ENCODE measurements around the gene IL25. TPM values are rescaled to one million over a fixed set of nuclear protein-coding genes. Genes with fewer than 3 reads are reported as not detected.
"Not testable (repeated sequence)": the region's sequence is repeated elsewhere in the genome, so short reads cannot be mapped to it uniquely, and the experiment has no call there.

The IL25 gene
- polyA plus RNA-seq, 4 donors = not detected

GRCh38 chr14:23381871-23382270 lies 9.3 kb downstream of the IL25 start:
- H3K4me1 ChIP-seq (ENCODE audit: control insufficient read depth in 3 of 3, insufficient read depth in 2 of 3, low read depth in 1 of 3, low read length in 2 of 3) = peaks cover 0 to 5% (median 3%) of the 10 kb centered on the region in 3 donors
- FAIRE-seq (no peak), DNase-seq (no peak)
- peaks cover 0 to 2% (median 0%) of the 10 kb centered on the region in 3 donors for H3K27me3 ChIP-seq (ENCODE audit: control insufficient read depth in 3 of 3, insufficient read depth in 3 of 3, low read length in 3 of 3)
- H3K4me3 ChIP-seq (ENCODE audit: low read depth in 1 of 3, low read length in 3 of 3) = no peak overlapping the region
- H3K27ac ChIP-seq (ENCODE audit: low read depth in 1 of 3, low read length in 2 of 3) = no peak overlapping the region
- H3K36me3 ChIP-seq (ENCODE audit: control insufficient read depth in 3 of 3, insufficient read depth in 2 of 3, low read depth in 1 of 3, low read length in 3 of 3) = no peaks in the 10 kb centered on the region
- 53 to 69% (median 56%) methylated on average over 3 of the region's 3 CpGs for WGBS, 3 donors
- H3K9me3 ChIP-seq (ENCODE audit: control insufficient read depth in 2 of 2, insufficient read depth in 1 of 2, low read depth in 1 of 2, low read length in 1 of 2) = no peaks in the 10 kb centered on the region

GRCh38 chr14:23382276-23382675 lies 9.7 kb downstream of the IL25 start:
- Histone ChIP-seq H3K4me3 (ENCODE audit: low read depth in 1 of 3, low read length in 3 of 3) (no peak overlapping the region), H3K9me3 (ENCODE audit: control insufficient read depth in 2 of 2, insufficient read depth in 1 of 2, low read depth in 1 of 2, low read length in 1 of 2) (no peaks in the 10 kb centered on the region), H3K27ac (ENCODE audit: low read depth in 1 of 3, low read length in 2 of 3) (no peak overlapping the region), H3K27me3 (ENCODE audit: control insufficient read depth in 3 of 3, insufficient read depth in 3 of 3, low read length in 3 of 3) (no peaks in the 10 kb centered on the region), H3K36me3 (ENCODE audit: control insufficient read depth in 3 of 3, insufficient read depth in 2 of 3, low read depth in 1 of 3, low read length in 3 of 3) (no peaks in the 10 kb centered on the region), H3K4me1 (ENCODE audit: control insufficient read depth in 3 of 3, insufficient read depth in 2 of 3, low read depth in 1 of 3, low read length in 2 of 3) (peaks cover 0 to 5% (median 3%) of the 10 kb centered on the region in 3 donors)
- WGBS, 3 donors = 92 to 94% (median 94%) methylated on average over 6 of the region's 6 CpGs
- no peak for DNase-seq
- no peak for FAIRE-seq

GRCh38 chr14:23382731-23383440 lies 10.3 kb downstream of the IL25 start:
- H3K4me1 ChIP-seq (ENCODE audit: control insufficient read depth in 3 of 3, insufficient read depth in 2 of 3, low read depth in 1 of 3, low read length in 2 of 3) = peaks cover 0 to 5% (median 3%) of the 10 kb centered on the region in 3 donors
- DNase-seq (no peak), FAIRE-seq (no peak)
- H3K4me3 ChIP-seq (ENCODE audit: low read depth in 1 of 3, low read length in 3 of 3) = no peak overlapping the region
- H3K9me3 ChIP-seq (ENCODE audit: control insufficient read depth in 2 of 2, insufficient read depth in 1 of 2, low read depth in 1 of 2, low read length in 1 of 2) = no peaks in the 10 kb centered on the region
- H3K27me3 ChIP-seq (ENCODE audit: control insufficient read depth in 3 of 3, insufficient read depth in 3 of 3, low read length in 3 of 3) = no peaks in the 10 kb centered on the region
- H3K36me3 ChIP-seq (ENCODE audit: control insufficient read depth in 3 of 3, insufficient read depth in 2 of 3, low read depth in 1 of 3, low read length in 3 of 3) = no peaks in the 10 kb centered on the region
- H3K27ac ChIP-seq (ENCODE audit: low read depth in 1 of 3, low read length in 2 of 3) = no peak overlapping the region
- WGBS, 3 donors = 75 to 82% (median 81%) methylated on average over 10 of the region's 10 CpGs

- WGBS, 3 donors = 91 to 92% (median 92%) methylated on average over 28 to 29 of the region's 29 CpGs
- FAIRE-seq = no peak
Observed at GRCh38 chr14:23384364-23385080, 11.9 kb downstream of the IL25 start.

GRCh38 chr14:23385244-23385641 lies 12.6 kb downstream of the IL25 start:
- no peaks in the 10 kb centered on the region for H3K9me3 ChIP-seq (ENCODE audit: control insufficient read depth in 2 of 2, insufficient read depth in 1 of 2, low read depth in 1 of 2, low read length in 1 of 2)
- FAIRE-seq = no peak
- WGBS, 3 donors = 76 to 88% (median 80%) methylated on average over 2 of the region's 2 CpGs
- H3K4me1 ChIP-seq (ENCODE audit: control insufficient read depth in 3 of 3, insufficient read depth in 2 of 3, low read depth in 1 of 3, low read length in 2 of 3) = peaks cover 0 to 5% (median 1%) of the 10 kb centered on the region in 3 donors
- H3K36me3 ChIP-seq (ENCODE audit: control insufficient read depth in 3 of 3, insufficient read depth in 2 of 3, low read depth in 1 of 3, low read length in 3 of 3) = no peaks in the 10 kb centered on the region
- H3K4me3 ChIP-seq (ENCODE audit: low read depth in 1 of 3, low read length in 3 of 3) = no peak overlapping the region
- peaks cover 0 to 4% (median 0%) of the 10 kb centered on the region in 3 donors for H3K27me3 ChIP-seq (ENCODE audit: control insufficient read depth in 3 of 3, insufficient read depth in 3 of 3, low read length in 3 of 3)
- DNase-seq = no peak
- H3K27ac ChIP-seq (ENCODE audit: low read depth in 1 of 3, low read length in 2 of 3) = no peak overlapping the region

More at GRCh38 chr14:23384364-23385080, 11.9 kb downstream of the IL25 start:
- Histone ChIP-seq H3K4me3 (ENCODE audit: low read depth in 1 of 3, low read length in 3 of 3) (no peak overlapping the region), H3K4me1 (ENCODE audit: control insufficient read depth in 3 of 3, insufficient read depth in 2 of 3, low read depth in 1 of 3, low read length in 2 of 3) (peaks cover 0 to 5% (median 3%) of the 10 kb centered on the region in 3 donors), H3K9me3 (ENCODE audit: control insufficient read depth in 2 of 2, insufficient read depth in 1 of 2, low read depth in 1 of 2, low read length in 1 of 2) (no peaks in the 10 kb centered on the region), H3K27ac (ENCODE audit: low read depth in 1 of 3, low read length in 2 of 3) (no peak overlapping the region), H3K27me3 (ENCODE audit: control insufficient read depth in 3 of 3, insufficient read depth in 3 of 3, low read length in 3 of 3) (peaks cover 0 to 4% (median 0%) of the 10 kb centered on the region in 3 donors), H3K36me3 (ENCODE audit: control insufficient read depth in 3 of 3, insufficient read depth in 2 of 3, low read depth in 1 of 3, low read length in 3 of 3) (no peaks in the 10 kb centered on the region)
- DNase-seq = no peak

- FAIRE-seq = no peak
- 85 to 86% (median 85%) methylated on average over 17 to 18 of the region's 18 CpGs for WGBS, 3 donors
- H3K4me3 ChIP-seq (ENCODE audit: low read depth in 1 of 3, low read length in 3 of 3) = no peak overlapping the region
- no peak overlapping the region for H3K27ac ChIP-seq (ENCODE audit: low read depth in 1 of 3, low read length in 2 of 3)
- peaks cover 0 to 4% (median 0%) of the 10 kb centered on the region in 3 donors for H3K4me1 ChIP-seq (ENCODE audit: control insufficient read depth in 3 of 3, insufficient read depth in 2 of 3, low read depth in 1 of 3, low read length in 2 of 3)
- no peaks in the 10 kb centered on the region for H3K9me3 ChIP-seq (ENCODE audit: control insufficient read depth in 2 of 2, insufficient read depth in 1 of 2, low read depth in 1 of 2, low read length in 1 of 2)
- peaks cover 0 to 4% (median 0%) of the 10 kb centered on the region in 3 donors for H3K27me3 ChIP-seq (ENCODE audit: control insufficient read depth in 3 of 3, insufficient read depth in 3 of 3, low read length in 3 of 3)
- no peak for DNase-seq
- H3K36me3 ChIP-seq (ENCODE audit: control insufficient read depth in 3 of 3, insufficient read depth in 2 of 3, low read depth in 1 of 3, low read length in 3 of 3) = no peaks in the 10 kb centered on the region
Observed at GRCh38 chr14:23385642-23386265, 13.1 kb downstream of the IL25 start.

- not testable (repeated sequence) for FAIRE-seq
Observed at GRCh38 chr14:23386266-23386657, 13.7 kb downstream of the IL25 start.

GRCh38 chr14:23386999-23387398 lies 14.4 kb downstream of the IL25 start:
- peaks cover 0 to 4% (median 0%) of the 10 kb centered on the region in 3 donors for H3K27me3 ChIP-seq (ENCODE audit: control insufficient read depth in 3 of 3, insufficient read depth in 3 of 3, low read length in 3 of 3)
- no peak overlapping the region for H3K27ac ChIP-seq (ENCODE audit: low read depth in 1 of 3, low read length in 2 of 3)
- no peak overlapping the region for H3K4me3 ChIP-seq (ENCODE audit: low read depth in 1 of 3, low read length in 3 of 3)
- 86 to 100% (median 89%) methylated on average over 1 of the region's 1 CpG for WGBS, 3 donors
- H3K9me3 ChIP-seq (ENCODE audit: control insufficient read depth in 2 of 2, insufficient read depth in 1 of 2, low read depth in 1 of 2, low read length in 1 of 2) = no peaks in the 10 kb centered on the region
- DNase-seq = no peak
- H3K4me1 ChIP-seq (ENCODE audit: control insufficient read depth in 3 of 3, insufficient read depth in 2 of 3, low read depth in 1 of 3, low read length in 2 of 3) = no peaks in the 10 kb centered on the region
- no peak for FAIRE-seq
- no peaks in the 10 kb centered on the region for H3K36me3 ChIP-seq (ENCODE audit: control insufficient read depth in 3 of 3, insufficient read depth in 2 of 3, low read depth in 1 of 3, low read length in 3 of 3)

More at GRCh38 chr14:23386266-23386657, 13.7 kb downstream of the IL25 start:
- not testable (repeated sequence) for DNase-seq; H3K4me3 ChIP-seq (ENCODE audit: low read depth in 1 of 3, low read length in 3 of 3); H3K27ac ChIP-seq (ENCODE audit: low read depth in 1 of 3, low read length in 2 of 3); H3K9me3 ChIP-seq (ENCODE audit: control insufficient read depth in 2 of 2, insufficient read depth in 1 of 2, low read depth in 1 of 2, low read length in 1 of 2); H3K4me1 ChIP-seq (ENCODE audit: control insufficient read depth in 3 of 3, insufficient read depth in 2 of 3, low read depth in 1 of 3, low read length in 2 of 3); H3K36me3 ChIP-seq (ENCODE audit: control insufficient read depth in 3 of 3, insufficient read depth in 2 of 3, low read depth in 1 of 3, low read length in 3 of 3); H3K27me3 ChIP-seq (ENCODE audit: control insufficient read depth in 3 of 3, insufficient read depth in 3 of 3, low read length in 3 of 3)
- WGBS, 3 donors = 76 to 86% (median 81%) methylated on average over 16 to 17 of the region's 17 CpGs
